RWPE1 (cell line): ENCODE results near the gene VPS26A.

Experiments used
- CTCF ChIA-PET: fragments of 350-600 bp; sonication (Branson Sonifier 250); formaldehyde crosslinking; extraction: SDS; loops from one replicate; lab custom pipeline; 2021; lab: Yijun Ruan, JAX
- POLR2A ChIA-PET: fragments of 400-600 bp; formaldehyde crosslinking; extraction: SDS; loops from one replicate; lab custom pipeline; 2020; ENCODE audit warnings: antibody characterized with exemption; ENCODE audit not compliant: low non-redundant PET; lab: Yijun Ruan, JAX
- DNase-seq: peaks from one replicate; pipeline ENCODE4 v3.0.0; 2012; ENCODE audit warnings: low spot score
- H3K27ac ChIP-seq: fragments of 450-650 bp; 2 replicates; pipeline ENCODE4 v1.5.1; 2017
- CTCF ChIP-seq: fragments of 450-650 bp; conservative IDR thresholded peaks from 2 replicates; pipeline ENCODE4 v1.5.1; 2017; ENCODE audit warnings: low read depth, mild to moderate bottlenecking

VPS26A gene

DNA sequence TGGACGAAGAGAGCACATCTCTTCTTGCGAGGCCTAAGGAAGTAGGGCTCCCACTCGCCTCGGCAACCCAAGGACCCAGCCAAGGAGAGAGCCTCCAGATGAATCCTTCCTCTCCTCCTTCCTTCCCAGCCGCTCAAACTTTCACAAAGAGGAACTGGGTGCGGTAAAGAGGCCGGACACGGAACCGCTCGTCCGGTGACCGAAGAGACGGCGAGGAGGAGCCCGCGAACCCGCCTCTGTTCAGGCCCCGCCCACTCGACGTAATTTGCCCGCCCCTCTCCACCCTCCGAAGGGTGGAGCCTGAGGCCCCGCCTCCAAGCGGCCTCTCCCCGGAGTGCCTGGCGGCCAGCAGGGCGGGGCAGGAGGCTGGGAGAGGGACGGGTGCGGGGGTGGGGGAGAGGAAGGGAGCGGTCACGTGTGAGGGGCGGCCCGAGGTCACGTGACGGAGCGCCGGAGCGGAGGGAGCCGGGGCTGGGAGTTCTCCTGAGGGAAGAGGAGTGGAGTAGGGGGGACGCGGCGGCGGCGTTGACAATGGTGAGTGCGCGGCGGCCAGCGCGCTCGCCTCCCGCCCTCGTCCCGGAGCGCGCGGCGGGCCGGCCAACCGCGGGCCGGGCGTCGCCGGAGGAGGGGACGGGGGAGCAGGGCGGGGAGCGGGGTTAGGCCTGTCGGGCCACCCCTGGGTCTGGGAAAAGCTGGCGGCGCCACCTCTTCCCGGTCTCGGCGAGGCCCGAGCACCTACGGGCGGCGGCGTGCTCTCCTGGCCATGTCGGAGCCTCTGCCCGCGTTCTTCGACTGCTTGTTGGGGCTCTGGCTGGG is at the start of gene VPS26A:
Gene VPS26A, plus strand, starts transcription at position 432 of the 816 bp plus-strand sequence. Its CDS starts 100 bp downstream, at position 532.
- peak; percentile 99 for DNase-seq
- POLR2A ChIA-PET = no interaction called here
- TF ChIP-seq CTCF = 0 out of 2 replicates have a peak, but pooled peaks have one; percentile 45
- H3K27ac ChIP-seq = peak within 1 kb of the TSS; percentile 96
- CTCF ChIA-PET = interaction anchor here (0.5 to 0.6 kb wide), 2 partner anchors 20 to 648 kb away, joined by 3 to 6 read pairs; no protein-coding TSS in a partner anchor

DNA sequence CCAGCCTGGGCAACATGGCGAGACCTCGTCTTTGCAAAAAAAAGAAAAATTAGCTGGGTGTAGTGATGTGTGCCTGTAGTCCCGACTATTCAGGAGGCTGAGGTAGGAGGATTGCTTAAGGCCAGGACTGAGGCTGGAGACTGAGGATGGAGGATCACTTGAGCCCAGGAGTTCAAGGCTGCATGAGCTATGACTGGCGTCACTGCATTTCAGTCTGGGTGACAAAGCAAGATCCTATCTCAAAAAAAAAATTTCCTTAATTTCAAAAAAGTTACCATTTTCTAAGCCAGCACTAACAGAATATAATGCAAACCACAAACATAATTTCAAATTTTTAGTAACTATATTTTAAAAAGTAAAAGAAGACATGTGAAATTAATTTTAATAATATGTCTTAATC is 49.4 kb upstream of the VPS26A start:
- no peak for DNase-seq
- POLR2A ChIA-PET = no interaction called here
- no peak overlapping the region for H3K27ac ChIP-seq
- CTCF ChIA-PET = no interaction called here
- no peak for TF ChIP-seq CTCF

GRCh38 chr10:69075431-69075830 is 48.5 kb upstream of the VPS26A start:
- TF ChIP-seq CTCF = no peak
- no peak for DNase-seq
- CTCF ChIA-PET = interaction anchor here (0.6 kb wide), 1 partner anchor 105 kb away, joined by 4 read pairs; no protein-coding TSS in a partner anchor
- POLR2A ChIA-PET = no interaction called here
- H3K27ac ChIP-seq = no peak overlapping the region

DNA sequence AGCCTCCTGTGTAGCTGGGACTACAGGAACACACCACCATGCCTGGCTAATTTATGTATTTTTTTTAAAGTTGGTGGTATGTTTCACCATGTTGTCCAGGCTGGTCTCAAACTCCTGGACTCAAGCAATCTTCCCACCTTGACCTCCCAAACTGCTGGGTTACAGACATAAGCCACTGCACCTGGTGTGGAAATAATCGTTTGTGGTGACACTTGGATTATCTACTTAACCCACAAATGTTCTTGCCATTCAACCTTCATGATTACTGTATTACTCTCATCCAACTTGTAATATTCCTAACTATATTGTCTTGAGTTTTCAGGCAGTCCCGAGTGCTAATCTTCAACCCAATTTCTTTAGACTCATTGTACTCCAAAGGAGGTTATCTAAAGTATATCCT is 45.7 kb upstream of the VPS26A start:
- no peak overlapping the region for H3K27ac ChIP-seq
- ChIA-PET POLR2A (no interaction called here), CTCF (interaction anchor here (1.8 kb wide), 1 partner anchor 74 kb away, joined by 6 read pairs; no protein-coding TSS in a partner anchor)
- no peak for DNase-seq
- no peak for TF ChIP-seq CTCF

DNA sequence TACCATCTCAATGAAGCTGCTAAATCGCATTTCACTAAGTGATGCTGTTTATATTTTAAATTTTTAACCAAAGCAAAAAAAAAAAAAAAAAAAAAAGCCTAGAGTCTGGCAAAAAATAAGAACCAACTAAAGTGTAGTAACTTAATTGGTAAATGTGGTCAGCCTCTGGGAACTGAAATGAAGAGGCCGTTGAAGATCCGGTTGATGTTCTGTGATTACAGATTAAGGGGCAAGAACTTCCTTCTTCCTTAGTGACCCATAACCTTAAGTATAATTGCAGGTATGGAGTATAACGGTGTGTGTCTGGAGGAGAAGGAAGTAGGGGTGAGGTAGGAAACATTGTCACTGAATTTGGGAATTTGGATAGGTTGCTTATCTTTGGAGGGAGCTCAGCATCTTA is 43.8 kb upstream of the VPS26A start:
- no peak for TF ChIP-seq CTCF
- ChIA-PET CTCF (interaction anchor here (0.6 to 1.1 kb wide), 2 partner anchors 11 to 17 kb away, joined by 3 to 6 read pairs; no protein-coding TSS in a partner anchor), POLR2A (no interaction called here)
- DNase-seq = no peak
- H3K27ac ChIP-seq = no peak overlapping the region

- H3K27ac ChIP-seq = no peak overlapping the region
- ChIA-PET CTCF (no interaction called here), POLR2A (interaction anchor here (0.5 kb wide), 1 partner anchor 10 kb away, joined by 5 read pairs; no protein-coding TSS in a partner anchor)
- no peak for DNase-seq
- no peak for TF ChIP-seq CTCF
Observed at GRCh38 chr10:69086001-69086509, 37.9 kb upstream of the VPS26A start.
